Measurements from ENCODE around the gene WDPCP. TPM values are rescaled to one million over a fixed set of nuclear protein-coding genes. Genes with fewer than 3 reads are reported as not detected.

Gene WDPCP
- total and polyA plus RNA-seq, 2 experiments from 2014 or later = 8.8 to 20.4 TPM

- Histone ChIP-seq H3K27me3 (ENCODE audit: insufficient read depth) (no peaks in the 10 kb centered on the region), H3K4me3 (no peak overlapping the region), H4K20me1 (replicated peaks; ENCODE audit: insufficient read depth) (no peaks in the 10 kb centered on the region), H3K4me1 (ENCODE audit: insufficient read depth) (no peaks in the 10 kb centered on the region), H3K36me3 (ENCODE audit: insufficient read depth) (no peaks in the 10 kb centered on the region), H3F3A (replicated peaks; ENCODE audit: low read depth) (no peaks in the 10 kb centered on the region), H3K4me2 (no peak overlapping the region), H3K79me2 (replicated peaks; ENCODE audit: insufficient read depth) (no peaks in the 10 kb centered on the region), H3K9me2 (ENCODE audit: insufficient read depth) (no peaks in the 10 kb centered on the region), H3K27ac (ENCODE audit: low read depth) (no peak overlapping the region), H2AFZ (no peak overlapping the region)
- no peak overlapping the region for H3K4me3 Mint-ChIP-seq
- DNase-seq (ENCODE audit: low spot score) (peak; percentile 89), ATAC-seq (peak; percentile 97)
- peaks cover 12% of the 10 kb centered on the region; the same call in 2 of the 3 replicates for H3K36me3 Mint-ChIP-seq (ENCODE audit: low read depth)
- TF ChIP-seq ZNF114 (CRISPR knock-in tag; IDR thresholded peaks at IDR 0.05) = no peak
- peak; percentile 89 to 94 for TF ChIP-seq CTCF (conservative IDR thresholded peaks at IDR 0.05; ENCODE audit: low read depth in 2 of 2)
- no peak overlapping the region for H3K27ac Mint-ChIP-seq
- no peaks in the 10 kb centered on the region; the same call in 2 of the 3 replicates for H3K4me1 Mint-ChIP-seq
- H3K9me3 Mint-ChIP-seq = peaks cover 12% of the 10 kb centered on the region; the same call in 2 of the 3 replicates
- H3K27me3 Mint-ChIP-seq (ENCODE audit: insufficient read depth, low read depth, poor library complexity) = no peaks in the 10 kb centered on the region
Observed at GRCh38 chr2:63189026-63189425, 399.3 kb downstream of the WDPCP start.

- Histone ChIP-seq H3K9me2 (ENCODE audit: insufficient read depth) (no peaks in the 10 kb centered on the region), H3K4me2 (no peak overlapping the region), H3K27me3 (ENCODE audit: insufficient read depth) (no peaks in the 10 kb centered on the region), H3F3A (replicated peaks; ENCODE audit: low read depth) (no peaks in the 10 kb centered on the region), H3K4me1 (ENCODE audit: insufficient read depth) (no peaks in the 10 kb centered on the region), H3K36me3 (ENCODE audit: insufficient read depth) (no peaks in the 10 kb centered on the region), H3K27ac (ENCODE audit: low read depth) (no peak overlapping the region), H2AFZ (no peak overlapping the region), H4K20me1 (replicated peaks; ENCODE audit: insufficient read depth) (no peaks in the 10 kb centered on the region), H3K79me2 (replicated peaks; ENCODE audit: insufficient read depth) (no peaks in the 10 kb centered on the region), H3K4me3 (no peak overlapping the region)
- peaks cover 12% of the 10 kb centered on the region; the same call in 2 of the 3 replicates for H3K36me3 Mint-ChIP-seq (ENCODE audit: low read depth)
- peaks cover 12% of the 10 kb centered on the region; the same call in 2 of the 3 replicates for H3K9me3 Mint-ChIP-seq
- no peak overlapping the region for H3K4me3 Mint-ChIP-seq
- TF ChIP-seq JUNB (IDR thresholded peaks at IDR 0.05; ENCODE audit: unreplicated experiment) = no peak
- no peak overlapping the region for H3K27ac Mint-ChIP-seq
- no peaks in the 10 kb centered on the region for H3K27me3 Mint-ChIP-seq (ENCODE audit: insufficient read depth, low read depth, poor library complexity)
- H3K4me1 Mint-ChIP-seq = no peaks in the 10 kb centered on the region; the same call in 2 of the 3 replicates
- DNase-seq (ENCODE audit: low spot score) (no peak), ATAC-seq (no peak)
Observed at GRCh38 chr2:63186331-63186730, 401.9 kb downstream of the WDPCP start.

- no peak for ATAC-seq
- no peak for TF ChIP-seq ZNF462 (CRISPR knock-in tag; IDR thresholded peaks at IDR 0.05)
- TF ChIP-seq CTCF (conservative IDR thresholded peaks at IDR 0.05; ENCODE audit: low read depth in 2 of 2) = 0 out of 4 replicates have a peak, but pooled peaks of 1 of the 2 experiments have one; percentile 19
Observed at GRCh38 chr2:63163161-63163820, 425.0 kb downstream of the WDPCP start.

More at GRCh38 chr2:63163161-63163820, 425.0 kb downstream of the WDPCP start:
- no peaks in the 10 kb centered on the region for H3F3A ChIP-seq (replicated peaks; ENCODE audit: low read depth)
- no peaks in the 10 kb centered on the region for H3K4me1 ChIP-seq (ENCODE audit: insufficient read depth)
- H4K20me1 ChIP-seq (replicated peaks; ENCODE audit: insufficient read depth) = no peaks in the 10 kb centered on the region
- H3K9me2 ChIP-seq (ENCODE audit: insufficient read depth) = no peaks in the 10 kb centered on the region
- no peak overlapping the region for H2AFZ ChIP-seq
- no peak overlapping the region for H3K4me2 ChIP-seq
- Mint-ChIP-seq H3K27ac (no peak overlapping the region), H3K4me1 (no peaks in the 10 kb centered on the region), H3K9me3 (peaks cover 5% of the 10 kb centered on the region; the same call in 2 of the 3 replicates), H3K4me3 (no peak overlapping the region), H3K27me3 (ENCODE audit: insufficient read depth, low read depth, poor library complexity) (no peaks in the 10 kb centered on the region), H3K36me3 (ENCODE audit: low read depth) (peaks cover 15% of the 10 kb centered on the region)
- no peaks in the 10 kb centered on the region for H3K27me3 ChIP-seq (ENCODE audit: insufficient read depth)
- DNase-seq (ENCODE audit: low spot score) = peak; percentile 11
- no peak overlapping the region for H3K4me3 ChIP-seq
- H3K27ac ChIP-seq (ENCODE audit: low read depth) = no peak overlapping the region
- 0 out of 2 replicates have a peak, but pooled peaks cover 3% of the 10 kb centered on the region for H3K36me3 ChIP-seq (ENCODE audit: insufficient read depth)
- H3K79me2 ChIP-seq (replicated peaks; ENCODE audit: insufficient read depth) = no peaks in the 10 kb centered on the region
